ENCODE data around the gene THSD4.
"Not testable (repeated sequence)": the region's sequence is repeated elsewhere in the genome, so short reads cannot be mapped to it uniquely, and the experiment has no call there.

Gene THSD4

DNA sequence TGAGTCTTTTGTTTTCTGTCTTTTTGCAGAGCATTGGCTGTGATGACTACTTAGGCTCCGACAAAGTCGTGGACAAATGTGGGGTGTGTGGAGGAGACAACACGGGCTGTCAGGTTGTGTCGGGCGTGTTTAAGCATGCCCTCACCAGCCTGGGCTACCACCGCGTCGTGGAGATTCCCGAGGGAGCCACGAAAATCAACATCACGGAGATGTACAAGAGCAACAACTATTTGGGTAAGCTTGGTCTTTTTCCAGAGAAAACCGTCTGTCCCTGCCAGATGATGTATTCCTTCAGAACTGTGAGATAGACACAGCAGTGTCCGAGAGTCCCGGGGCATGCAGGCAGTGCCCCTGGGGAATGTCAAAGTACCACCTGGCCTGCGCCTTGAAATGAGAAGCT lies 545.2 kb downstream of the THSD4 start:
- Histone ChIP-seq H3K9ac (ENCODE audit: low read length) (no peak overlapping the region), H3K27ac (ENCODE audit: low read length) (no peak overlapping the region), H3K4me1 (ENCODE audit: control insufficient read depth, low read depth, low read length) (no peaks in the 10 kb centered on the region), H3K36me3 (ENCODE audit: control insufficient read depth, low read depth, low read length) (no peaks in the 10 kb centered on the region), H3K27me3 (ENCODE audit: control insufficient read depth, insufficient read depth, low read length) (no peaks in the 10 kb centered on the region), H3K4me3 (ENCODE audit: low read length) (no peak overlapping the region), H3K9me3 (ENCODE audit: control insufficient read depth, low read depth, low read length) (no peaks in the 10 kb centered on the region)

DNA sequence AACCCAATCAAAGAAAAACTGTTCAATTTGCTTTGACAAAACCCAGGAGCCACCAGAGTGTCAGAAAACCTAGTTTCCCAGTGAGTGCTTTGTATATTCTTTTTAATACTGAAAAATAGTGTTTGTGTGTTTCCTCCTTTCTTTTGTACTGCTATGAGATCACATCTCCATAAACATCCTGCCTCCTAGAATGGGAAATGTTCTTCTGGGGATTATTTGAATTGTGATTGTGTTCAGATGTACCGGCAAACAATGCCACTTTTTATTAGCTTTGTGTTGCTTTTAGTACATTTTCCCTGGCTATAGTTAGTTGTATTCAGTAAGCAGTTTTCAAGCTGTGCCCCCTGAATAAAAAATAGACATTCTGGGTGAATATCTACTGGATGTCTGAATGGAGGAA lies 547.0 kb downstream of the THSD4 start:
- Histone ChIP-seq H3K27ac (ENCODE audit: low read length) (no peak overlapping the region), H3K36me3 (ENCODE audit: control insufficient read depth, low read depth, low read length) (no peaks in the 10 kb centered on the region), H3K9me3 (ENCODE audit: control insufficient read depth, low read depth, low read length) (no peaks in the 10 kb centered on the region), H3K9ac (ENCODE audit: low read length) (no peak overlapping the region), H3K27me3 (ENCODE audit: control insufficient read depth, insufficient read depth, low read length) (no peaks in the 10 kb centered on the region), H3K4me1 (ENCODE audit: control insufficient read depth, low read depth, low read length) (no peaks in the 10 kb centered on the region), H3K4me3 (ENCODE audit: low read length) (no peak overlapping the region)

DNA sequence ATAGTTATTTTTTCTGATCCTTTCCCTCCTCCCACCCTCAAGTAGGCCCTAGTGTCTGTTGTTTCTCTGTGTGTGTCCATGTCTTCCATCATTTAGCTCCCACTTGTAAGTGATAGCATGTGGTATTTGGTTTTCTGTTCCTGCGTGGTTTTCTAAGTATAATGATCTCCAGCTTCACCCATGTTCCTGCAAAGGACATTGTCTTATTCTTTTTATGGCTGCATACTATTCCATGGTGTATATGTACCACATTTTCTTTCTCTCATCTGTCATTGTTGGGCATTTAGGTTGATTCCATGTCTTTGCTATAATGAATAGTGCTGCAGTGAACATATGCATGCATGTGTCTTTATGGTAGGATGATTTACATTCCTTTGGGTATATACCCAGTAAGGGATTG lies 549.4 kb downstream of the THSD4 start:
- Histone ChIP-seq H3K27me3 (ENCODE audit: control insufficient read depth, insufficient read depth, low read length) (no peaks in the 10 kb centered on the region), H3K4me1 (ENCODE audit: control insufficient read depth, low read depth, low read length) (no peaks in the 10 kb centered on the region), H3K36me3 (ENCODE audit: control insufficient read depth, low read depth, low read length) (no peaks in the 10 kb centered on the region), H3K9me3 (ENCODE audit: control insufficient read depth, low read depth, low read length) (no peaks in the 10 kb centered on the region), H3K9ac (ENCODE audit: low read length) (no peak overlapping the region), H3K4me3 (ENCODE audit: low read length) (no peak overlapping the region), H3K27ac (ENCODE audit: low read length) (no peak overlapping the region)

DNA sequence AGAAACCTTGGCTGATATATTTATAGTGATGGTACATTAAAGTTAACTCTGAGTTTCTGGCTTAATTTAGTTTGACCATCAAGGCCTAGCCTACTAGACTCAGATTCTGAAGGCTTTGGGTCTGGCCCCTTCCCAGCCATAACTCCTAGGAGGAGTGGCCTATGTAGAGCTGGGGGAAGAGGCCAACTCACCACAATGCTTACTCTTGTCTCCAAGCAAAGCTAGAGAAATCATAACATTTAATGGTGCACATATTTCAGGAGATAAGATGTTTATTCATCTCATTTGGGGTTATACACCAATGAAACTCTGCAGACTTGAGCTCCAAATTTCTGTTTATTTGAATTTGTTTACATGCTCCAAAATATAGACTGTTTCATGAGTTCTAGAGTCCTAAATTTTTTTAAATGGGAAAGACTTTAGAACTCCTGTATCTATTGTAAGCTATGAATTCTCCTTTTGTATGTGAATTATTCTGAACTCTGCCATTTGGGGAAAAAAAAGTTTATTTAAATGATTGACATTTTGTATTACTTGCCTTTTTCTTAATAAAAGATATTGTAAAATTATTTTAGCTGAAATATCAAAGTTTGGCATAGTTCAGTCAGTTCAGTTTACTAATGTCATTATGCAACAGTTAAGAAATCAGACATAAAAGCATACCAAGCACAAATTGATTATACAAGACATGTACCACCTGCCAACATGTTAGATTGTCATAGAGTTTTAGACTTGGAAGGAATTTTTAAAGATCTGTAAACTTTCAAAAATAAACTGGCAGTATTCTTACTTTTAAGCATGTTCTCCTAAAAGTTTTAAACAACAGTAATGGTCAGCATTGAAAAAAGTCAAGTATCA lies 551.7 kb downstream of the THSD4 start:
- Histone ChIP-seq H3K36me3 (ENCODE audit: control insufficient read depth, low read depth, low read length) (no peaks in the 10 kb centered on the region), H3K9ac (ENCODE audit: low read length) (no peak overlapping the region), H3K4me1 (ENCODE audit: control insufficient read depth, low read depth, low read length) (no peaks in the 10 kb centered on the region), H3K9me3 (ENCODE audit: control insufficient read depth, low read depth, low read length) (no peaks in the 10 kb centered on the region), H3K27me3 (ENCODE audit: control insufficient read depth, insufficient read depth, low read length) (no peaks in the 10 kb centered on the region), H3K4me3 (ENCODE audit: low read length) (no peak overlapping the region), H3K27ac (ENCODE audit: low read length) (no peak overlapping the region)

DNA sequence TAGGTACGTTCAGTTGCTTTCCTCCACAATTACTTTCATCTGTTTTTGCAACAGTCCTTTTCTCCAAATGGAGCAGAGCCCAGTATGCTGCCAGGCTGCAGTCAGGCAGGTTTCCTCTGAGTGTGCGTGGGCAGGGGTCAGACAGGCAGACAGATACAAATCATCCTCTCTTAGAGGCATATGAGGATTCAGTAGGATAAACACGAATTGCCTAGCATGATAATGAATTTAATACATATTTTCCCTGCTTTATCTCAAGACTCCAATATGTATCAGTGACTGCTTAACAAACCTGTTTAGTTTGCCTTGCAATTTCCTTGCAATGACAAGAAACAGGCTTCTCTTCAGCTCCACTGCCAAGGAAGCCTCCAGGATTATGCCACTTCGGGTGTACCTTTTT lies 554.4 kb downstream of the THSD4 start:
- H3K36me3 ChIP-seq (ENCODE audit: control insufficient read depth, low read depth, low read length), result no peaks in the 10 kb centered on the region
- no peak overlapping the region for H3K27ac ChIP-seq (ENCODE audit: low read length)
- no peaks in the 10 kb centered on the region for H3K9me3 ChIP-seq (ENCODE audit: control insufficient read depth, low read depth, low read length)
- no peaks in the 10 kb centered on the region for H3K4me1 ChIP-seq (ENCODE audit: control insufficient read depth, low read depth, low read length)
- H3K9ac ChIP-seq (ENCODE audit: low read length), result no peak overlapping the region
- no peaks in the 10 kb centered on the region for H3K27me3 ChIP-seq (ENCODE audit: control insufficient read depth, insufficient read depth, low read length)
- H3K4me3 ChIP-seq (ENCODE audit: low read length), result no peak overlapping the region

DNA sequence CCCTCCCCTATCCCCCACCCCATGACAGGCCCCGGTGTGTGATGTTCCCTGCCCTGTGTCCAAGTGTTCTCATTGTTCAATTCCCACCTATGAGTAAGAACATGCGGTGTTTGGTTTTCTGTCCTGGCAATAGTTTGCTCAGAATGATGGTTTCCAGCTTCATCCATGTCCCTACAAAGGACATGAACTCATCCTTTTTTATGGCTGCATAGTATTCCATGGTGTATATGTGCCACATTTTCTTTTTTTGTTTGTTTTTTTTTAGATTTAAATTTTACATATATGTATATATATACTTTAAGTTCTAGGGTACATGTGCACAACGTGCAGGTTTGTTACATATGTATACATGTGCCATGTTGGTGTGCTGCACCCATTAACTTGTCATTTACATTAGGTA lies 555.0 kb downstream of the THSD4 start:
- H3K27ac ChIP-seq (ENCODE audit: low read length); H3K27me3 ChIP-seq (ENCODE audit: control insufficient read depth, insufficient read depth, low read length); H3K9ac ChIP-seq (ENCODE audit: low read length); H3K36me3 ChIP-seq (ENCODE audit: control insufficient read depth, low read depth, low read length); H3K4me3 ChIP-seq (ENCODE audit: low read length); H3K4me1 ChIP-seq (ENCODE audit: control insufficient read depth, low read depth, low read length); H3K9me3 ChIP-seq (ENCODE audit: control insufficient read depth, low read depth, low read length): not testable (repeated sequence)

DNA sequence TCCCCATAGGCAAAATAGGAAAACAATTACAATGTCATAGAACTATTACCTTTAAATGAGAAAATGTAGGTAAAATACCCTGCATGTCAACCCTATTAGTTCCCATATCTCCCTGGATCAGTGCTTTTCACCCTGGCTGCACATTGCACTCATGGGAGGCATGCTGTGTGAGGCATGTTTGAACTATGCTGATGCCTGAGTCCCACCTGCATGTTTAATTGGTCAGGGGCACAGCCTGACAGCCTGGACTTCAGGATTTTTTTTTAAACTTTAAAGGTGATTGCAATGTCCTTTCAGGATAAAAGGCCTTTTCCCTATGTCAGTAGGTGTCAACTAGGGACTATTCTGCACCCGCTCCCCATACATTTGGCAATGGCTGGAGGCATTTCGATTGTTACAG lies 559.1 kb downstream of the THSD4 start:
- Histone ChIP-seq H3K9me3 (ENCODE audit: control insufficient read depth, low read depth, low read length) (no peaks in the 10 kb centered on the region), H3K27ac (ENCODE audit: low read length) (no peak overlapping the region), H3K4me3 (ENCODE audit: low read length) (no peak overlapping the region), H3K27me3 (ENCODE audit: control insufficient read depth, insufficient read depth, low read length) (no peaks in the 10 kb centered on the region), H3K9ac (ENCODE audit: low read length) (no peak overlapping the region), H3K36me3 (ENCODE audit: control insufficient read depth, low read depth, low read length) (no peaks in the 10 kb centered on the region), H3K4me1 (ENCODE audit: control insufficient read depth, low read depth, low read length) (peaks cover 17% of the 10 kb centered on the region)

DNA sequence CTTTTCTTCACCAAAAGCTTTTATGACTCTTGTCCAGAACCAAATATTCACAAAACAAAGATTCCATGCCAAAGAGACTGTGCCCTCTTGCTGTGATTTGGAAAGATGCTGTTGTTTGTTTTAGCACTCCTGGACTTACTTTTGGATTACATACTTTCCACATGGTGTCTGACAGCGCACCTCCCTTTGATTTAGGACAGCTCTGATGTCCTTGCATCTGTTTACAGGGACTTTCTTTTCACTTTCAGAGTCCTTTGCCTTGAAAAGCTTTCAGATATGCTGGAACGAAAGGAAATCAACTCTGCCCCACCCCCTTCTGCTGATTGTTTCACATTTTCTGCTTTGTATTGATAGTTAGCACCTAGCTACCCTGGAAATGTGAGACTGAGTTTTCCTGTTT lies 562.1 kb downstream of the THSD4 start:
- Histone ChIP-seq H3K27me3 (ENCODE audit: control insufficient read depth, insufficient read depth, low read length) (no peaks in the 10 kb centered on the region), H3K4me1 (ENCODE audit: control insufficient read depth, low read depth, low read length) (peaks cover 21% of the 10 kb centered on the region), H3K36me3 (ENCODE audit: control insufficient read depth, low read depth, low read length) (no peaks in the 10 kb centered on the region), H3K9me3 (ENCODE audit: control insufficient read depth, low read depth, low read length) (no peaks in the 10 kb centered on the region), H3K9ac (ENCODE audit: low read length) (no peak overlapping the region), H3K27ac (ENCODE audit: low read length) (no peak overlapping the region), H3K4me3 (ENCODE audit: low read length) (no peak overlapping the region)

DNA sequence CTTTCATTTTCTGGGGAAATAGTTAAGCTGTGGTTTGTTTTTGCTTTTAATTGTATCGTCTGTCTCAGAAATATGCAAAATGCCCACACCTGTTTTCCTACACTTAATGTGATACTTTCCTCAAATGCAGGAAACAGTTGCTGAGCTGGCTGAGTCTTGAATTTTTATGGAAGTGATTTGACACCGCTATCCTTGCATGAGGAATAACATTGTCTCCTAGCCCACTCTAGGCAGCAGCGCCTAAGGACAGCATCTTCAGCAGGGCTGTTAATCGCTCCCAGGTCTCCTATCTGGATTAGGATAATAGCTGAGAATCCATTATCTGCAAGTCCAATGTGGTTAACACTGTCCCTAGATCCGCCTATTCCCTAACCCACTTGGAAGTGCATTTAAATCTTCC lies 562.5 kb downstream of the THSD4 start:
- no peak overlapping the region for H3K4me3 ChIP-seq (ENCODE audit: low read length)
- no peak overlapping the region for H3K9ac ChIP-seq (ENCODE audit: low read length)
- H3K9me3 ChIP-seq (ENCODE audit: control insufficient read depth, low read depth, low read length), result no peaks in the 10 kb centered on the region
- no peak overlapping the region for H3K27ac ChIP-seq (ENCODE audit: low read length)
- no peaks in the 10 kb centered on the region for H3K36me3 ChIP-seq (ENCODE audit: control insufficient read depth, low read depth, low read length)
- H3K4me1 ChIP-seq (ENCODE audit: control insufficient read depth, low read depth, low read length), result peaks cover 21% of the 10 kb centered on the region
- no peaks in the 10 kb centered on the region for H3K27me3 ChIP-seq (ENCODE audit: control insufficient read depth, insufficient read depth, low read length)

DNA sequence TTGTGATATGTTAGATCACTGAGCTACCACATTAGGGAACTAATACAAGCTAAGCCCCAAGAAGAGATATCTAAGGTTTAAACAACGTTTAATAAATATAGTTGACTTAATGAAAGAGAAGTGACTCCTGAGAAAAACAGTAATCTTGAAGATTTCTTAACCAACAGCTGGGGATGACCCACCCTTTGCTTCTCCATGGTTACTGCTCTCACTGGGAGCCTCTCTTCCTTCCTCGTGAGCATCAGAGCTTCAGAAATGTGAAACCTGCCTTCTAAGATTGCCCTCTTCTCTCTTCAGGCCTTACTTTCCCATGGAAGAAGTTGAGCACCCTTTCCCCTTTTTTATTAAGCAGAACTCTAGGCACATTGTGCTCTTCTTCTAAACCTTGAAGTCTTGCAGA lies 562.9 kb downstream of the THSD4 start:
- no peak overlapping the region for H3K27ac ChIP-seq (ENCODE audit: low read length)
- no peak overlapping the region for H3K4me3 ChIP-seq (ENCODE audit: low read length)
- H3K9me3 ChIP-seq (ENCODE audit: control insufficient read depth, low read depth, low read length), result no peaks in the 10 kb centered on the region
- H3K27me3 ChIP-seq (ENCODE audit: control insufficient read depth, insufficient read depth, low read length), result no peaks in the 10 kb centered on the region
- no peak overlapping the region for H3K9ac ChIP-seq (ENCODE audit: low read length)
- peaks cover 21% of the 10 kb centered on the region for H3K4me1 ChIP-seq (ENCODE audit: control insufficient read depth, low read depth, low read length)
- no peaks in the 10 kb centered on the region for H3K36me3 ChIP-seq (ENCODE audit: control insufficient read depth, low read depth, low read length)

DNA sequence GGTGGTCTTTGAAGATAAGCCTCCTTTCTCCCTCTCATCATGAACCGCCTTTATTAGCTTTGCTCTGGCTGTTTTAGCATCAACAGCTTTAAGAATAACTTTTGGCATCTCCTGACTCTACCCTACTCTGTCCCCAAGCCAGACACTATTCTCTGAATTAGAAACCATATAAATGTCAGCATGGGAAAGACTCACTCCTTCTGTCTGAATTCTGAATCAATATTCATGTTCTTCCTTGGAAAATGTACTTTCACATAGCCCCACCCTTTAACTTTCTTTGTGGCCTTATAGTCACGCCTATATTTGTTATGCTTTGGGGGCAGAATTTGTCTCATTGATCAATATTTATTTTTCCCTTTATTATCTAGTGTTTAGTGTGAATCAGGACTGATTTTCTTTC lies 563.3 kb downstream of the THSD4 start:
- Histone ChIP-seq H3K27ac (ENCODE audit: low read length) (no peak overlapping the region), H3K9ac (ENCODE audit: low read length) (no peak overlapping the region), H3K9me3 (ENCODE audit: control insufficient read depth, low read depth, low read length) (no peaks in the 10 kb centered on the region), H3K4me1 (ENCODE audit: control insufficient read depth, low read depth, low read length) (peaks cover 21% of the 10 kb centered on the region), H3K4me3 (ENCODE audit: low read length) (no peak overlapping the region), H3K36me3 (ENCODE audit: control insufficient read depth, low read depth, low read length) (no peaks in the 10 kb centered on the region), H3K27me3 (ENCODE audit: control insufficient read depth, insufficient read depth, low read length) (no peaks in the 10 kb centered on the region)

DNA sequence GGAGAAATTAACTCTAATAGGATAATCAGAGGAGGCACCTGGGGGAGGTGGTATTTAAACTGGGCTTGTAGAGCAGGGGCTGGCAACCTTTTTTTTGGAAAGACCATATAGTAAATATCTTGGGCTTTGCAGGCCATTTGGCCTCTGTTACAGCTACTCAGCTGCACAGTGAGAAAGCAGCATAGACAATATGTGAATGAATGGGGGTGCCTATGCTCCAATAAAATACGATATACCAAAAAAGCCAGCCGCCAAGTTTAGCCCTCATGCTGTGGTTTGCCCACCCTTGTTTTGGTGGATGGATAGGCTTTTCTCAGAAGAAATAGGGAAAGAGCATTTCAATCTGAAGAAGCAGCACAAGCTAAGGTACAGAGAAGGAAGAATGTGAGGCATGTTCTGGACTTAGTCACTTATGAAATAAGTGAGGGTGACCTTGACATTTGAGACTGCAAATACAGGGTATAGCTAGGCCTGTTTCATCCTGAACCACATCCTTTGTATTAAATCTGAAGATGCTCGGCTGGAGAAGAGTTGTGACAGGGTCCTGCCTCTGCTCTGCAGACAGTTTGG lies 564.0 kb downstream of the THSD4 start:
- Histone ChIP-seq H3K36me3 (ENCODE audit: control insufficient read depth, low read depth, low read length) (no peaks in the 10 kb centered on the region), H3K9ac (ENCODE audit: low read length) (no peak overlapping the region), H3K27me3 (ENCODE audit: control insufficient read depth, insufficient read depth, low read length) (no peaks in the 10 kb centered on the region), H3K27ac (ENCODE audit: low read length) (no peak overlapping the region), H3K4me1 (ENCODE audit: control insufficient read depth, low read depth, low read length) (peaks cover 21% of the 10 kb centered on the region), H3K9me3 (ENCODE audit: control insufficient read depth, low read depth, low read length) (no peaks in the 10 kb centered on the region), H3K4me3 (ENCODE audit: low read length) (no peak overlapping the region)
